HepG2 (cell line): ENCODE results near the gene IQGAP2. TPM values are rescaled to one million over a fixed set of nuclear protein-coding genes. Genes with fewer than 3 reads are reported as not detected.

Source experiments
- ATAC-seq: fragments of 200-7000 bp; cut with Tn5 transposase; 3 replicates; pipeline ENCODE4 v1.9.1; 2020; ENCODE audit warnings: mild to moderate bottlenecking, moderate library complexity
- BruUV-seq: library from RNA; stranded (reverse); fragments of 400-500 nt; replicated peaks from 2 replicates; lab custom pipeline; 2021; lab: Mats Ljungman, UMichigan
- CTCF ChIA-PET: fragments of 300-600 bp; formaldehyde crosslinking; extraction: SDS; loops from one replicate; lab custom pipeline; 2021; ENCODE audit warnings: low total read pairs, inconsistent platforms, low intra/inter-chr PET ratio; lab: Yijun Ruan, JAX
- POLR2A ChIA-PET: fragments of 350-600 bp; sonication (Branson Sonifier 250); formaldehyde crosslinking; loops from one replicate; lab custom pipeline; 2020; ENCODE audit warnings: antibody characterized with exemption, inconsistent platforms; lab: Yijun Ruan, JAX
- DNase-seq: peaks from one replicate; pipeline ENCODE4 v3.0.0-alpha.2; 2015; ENCODE audit warnings: low spot score
- FAIRE-seq: peaks from 3 replicates; lab custom pipeline; 2011; peaks lifted over from hg19 to GRCh38; lab: Jason Lieb, UNC
- H2AFZ ChIP-seq: one replicate; pipeline ENCODE4 v1.6.1; 2011; ENCODE audit warnings: low read length, inconsistent platforms
- H3K27ac ChIP-seq: fragments of 300-600 bp; 3 replicates; pipeline ENCODE4 v1.8.0; 2011; ENCODE audit warnings: mixed run types, mild to moderate bottlenecking, mixed read lengths, low read length, inconsistent platforms; ENCODE audit not compliant: insufficient read depth; ENCODE audit errors: extremely low read length
- H3K27me3 ChIP-seq, 2 experiments: fragments of 200-600 bp in 1 of 2; 2 replicates in 1 of 2; 3 replicates in 1 of 2; pipeline versions ENCODE4 v1.6.0 to v1.8.0; 2011; ENCODE audit warnings: low read length in 2 of 2, mild to moderate bottlenecking in 2 of 2, moderate library complexity in 2 of 2, inconsistent platforms in 1 of 2; ENCODE audit not compliant: insufficient read depth in 2 of 2, control insufficient read depth in 1 of 2
- H3K36me3 ChIP-seq, 2 experiments: fragments of 200-600 bp in 1 of 2; replicated peaks in 1 of 2; 2 replicates in 1 of 2; 3 replicates in 1 of 2; pipeline versions ENCODE4 v1.5.1 to v1.8.0; 2011; ENCODE audit warnings: low read length in 2 of 2, inconsistent platforms in 1 of 2; ENCODE audit not compliant: insufficient read depth in 2 of 2, control insufficient read depth in 1 of 2
- H3K4me1 ChIP-seq: 2 replicates; pipeline ENCODE4 v1.5.1; 2012; ENCODE audit warnings: low read length, inconsistent platforms; ENCODE audit not compliant: insufficient read depth
- H3K4me2 ChIP-seq: 2 replicates; pipeline ENCODE4 v1.6.0; 2011; ENCODE audit warnings: low read depth, low read length, inconsistent platforms
- H3K4me3 ChIP-seq, 3 experiments: fragments of 200-600 bp in 1 of 3; sonication (generic), shearing (Covaris generic) in 1 of 3; replicated peaks in 1 of 3; 2 replicates each; pipeline ENCODE4 v1.5.1; 2011 to 2016; ENCODE audit warnings: low read length in 3 of 3, inconsistent platforms in 2 of 3, low read depth in 2 of 3, mild to moderate bottlenecking in 2 of 3, control low read depth in 1 of 3, mixed read lengths in 1 of 3; ENCODE audit not compliant: insufficient read depth in 1 of 3
- H3K79me2 ChIP-seq: one replicate; pipeline ENCODE4 v1.6.1; 2011; ENCODE audit warnings: low read length, inconsistent platforms; ENCODE audit not compliant: insufficient read depth
- H3K9ac ChIP-seq: 2 replicates; pipeline ENCODE4 v1.6.0; 2011; ENCODE audit warnings: mild to moderate bottlenecking, low read depth, low read length, inconsistent platforms; ENCODE audit not compliant: insufficient read depth
- H3K9me3 ChIP-seq: 2 replicates; pipeline ENCODE4 v1.5.1; 2012; ENCODE audit warnings: mild to moderate bottlenecking, low read length
- H4K20me1 ChIP-seq: 2 replicates; pipeline ENCODE4 v1.6.0; 2011; ENCODE audit warnings: inconsistent platforms, mild to moderate bottlenecking, low read length, moderate library complexity; ENCODE audit not compliant: insufficient read depth
- CCAR2 ChIP-seq: fragments of 200-400 bp; formaldehyde crosslinking; optimal IDR thresholded peaks from 2 replicates; pipeline ENCODE3; 2018; ENCODE audit warnings: low read depth, mild to moderate bottlenecking, low read length, moderate library complexity
- MTA1 ChIP-seq: sonication (generic); formaldehyde crosslinking; IDR thresholded peaks from 2 replicates; pipeline ENCODE4 v1.4.0; 2020; ENCODE audit warnings: missing genetic modification reagents, mild to moderate bottlenecking, borderline replicate concordance
- ZMYM3 ChIP-seq: sonication (generic); formaldehyde crosslinking; IDR thresholded peaks from 2 replicates; pipeline ENCODE4 v1.5.1; 2020; ENCODE audit warnings: mild to moderate bottlenecking, missing genetic modification reagents
- ZNF274 ChIP-seq: sonication (generic); formaldehyde crosslinking; IDR thresholded peaks from 2 replicates; pipeline ENCODE4 v1.5.1; 2020; ENCODE audit warnings: mild to moderate bottlenecking, missing genetic modification reagents
- ZNF564 ChIP-seq: sonication (generic); formaldehyde crosslinking; IDR thresholded peaks from 2 replicates; pipeline ENCODE4 v1.8.1; 2023; ENCODE audit warnings: mild to moderate bottlenecking, missing genetic modification reagents
- ZNF629 ChIP-seq: sonication (generic); formaldehyde crosslinking; conservative IDR thresholded peaks from 2 replicates; pipeline ENCODE4 v1.5.0; 2020; ENCODE audit warnings: missing genetic modification reagents
- ZNF780A ChIP-seq: sonication (generic); formaldehyde crosslinking; IDR thresholded peaks from 2 replicates; pipeline ENCODE4 v1.8.0; 2022; ENCODE audit warnings: mild to moderate bottlenecking, missing genetic modification reagents, moderate library complexity
- ZZZ3 ChIP-seq: sonication (generic); formaldehyde crosslinking; IDR thresholded peaks from 2 replicates; pipeline ENCODE4 v1.4.0; 2020; ENCODE audit warnings: missing genetic modification reagents, mild to moderate bottlenecking, borderline replicate concordance
- WGBS: methylation state at CpG from one replicate; pipeline ENCODE4 v1.1.6; 2017; ENCODE audit warnings: low lambda C conversion rate; 5-methylcytosine and 5-hydroxymethylcytosine counted together
- in situ Hi-C: cut with HindIII; loops from 2 replicates; pipeline ENCODE4 v1.10.0; 2017; ENCODE audit warnings: low pct_unique_long_range_greater_than_20kb; ENCODE audit not compliant: extremely low pct_ligation_motif_present
- intact Hi-C: fragments of 100-400 bp; cut with micrococcal nuclease; formaldehyde crosslinking; loops from one replicate; pipeline ENCODE4 v1.10.0; 2022; ENCODE audit not compliant: unreplicated experiment
- polyA plus RNA-seq, 8 experiments: library from polyadenylated mRNA; depleted of rRNA in 3 of 8; stranded (reverse) in 7 of 8; unstranded in 1 of 8; fragments of >200 nt; fragmentation: Illumina TruSeq in 4 of 8; extraction: Trizol in 4 of 8; gene quantifications; 2 replicates each; pipeline versions ENCODE4 v1.2.1 to v1.2.3, GENCODE V29; 2011 to 2016; ENCODE audit warnings: low read depth in 4 of 8, missing spikeins in 1 of 8, mixed read lengths in 1 of 8; ENCODE audit not compliant: insufficient read depth in 1 of 8
- total RNA-seq, 5 experiments: library from RNA; depleted of rRNA; stranded (reverse); fragments of >200 nt; fragmentation: Illumina TruSeq; extraction: Trizol; gene quantifications; 2 replicates each; pipeline ENCODE4 v1.2.3, GENCODE V29; 2016; ENCODE audit warnings: low read depth in 1 of 5
- TF ChIP-seq, protein P1 (sequence below): sonication (generic); formaldehyde crosslinking; IDR thresholded peaks from 2 replicates; pipeline ENCODE4 v1.8.0; 2022; ENCODE audit warnings: low read depth, missing genetic modification reagents
- TF ChIP-seq, protein P2 (sequence below): sonication (generic); formaldehyde crosslinking; IDR thresholded peaks from 2 replicates; pipeline ENCODE4 v1.4.0; 2020; ENCODE audit warnings: missing genetic modification reagents
- TF ChIP-seq, protein P3 (sequence below): sonication (generic); formaldehyde crosslinking; IDR thresholded peaks from 2 replicates; pipeline ENCODE4 v1.4.0; 2020; ENCODE audit warnings: missing genetic modification reagents
- TF ChIP-seq, protein P4 (sequence below): sonication (generic); formaldehyde crosslinking; IDR thresholded peaks from 2 replicates; pipeline ENCODE4 v1.4.0; 2020; ENCODE audit warnings: mild to moderate bottlenecking, missing genetic modification reagents
- TF ChIP-seq, protein P5 (sequence below): sonication (generic); formaldehyde crosslinking; IDR thresholded peaks from 2 replicates; pipeline ENCODE4 v1.5.1; 2020; ENCODE audit warnings: missing genetic modification reagents, mild to moderate bottlenecking, borderline replicate concordance

IQGAP2 gene
- total and polyA plus RNA-seq, 2 of the 13 experiments (the other 11 are each of a cell fraction or from before 2014, with no cell fraction given): 35.2 to 83.3 TPM

DNA sequence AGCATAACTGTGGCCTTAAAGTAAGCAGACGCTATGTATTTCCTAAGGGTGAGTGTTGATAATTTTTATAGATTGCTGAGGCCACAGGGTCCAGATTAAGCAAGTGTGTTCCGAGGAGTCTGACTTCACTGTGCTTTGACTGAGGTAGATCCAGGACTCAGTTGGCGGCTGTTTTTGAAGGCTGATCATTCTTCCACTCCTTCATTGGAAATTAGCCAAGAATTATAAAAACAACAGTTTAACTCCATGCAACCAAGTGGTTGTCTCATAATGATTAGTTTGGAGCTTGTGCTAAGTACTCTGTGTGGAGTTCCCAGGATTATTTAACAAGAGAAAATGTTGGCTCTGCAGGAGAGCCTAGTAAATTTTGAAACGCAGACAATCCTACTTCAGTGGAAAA lies 19.1 kb downstream of the IQGAP2 start:
- no TSS peak for BruUV-seq
- POLR2A ChIA-PET: no interaction called here
- in situ Hi-C loops (no loop called here), intact Hi-C loops (loop anchor here (1.0 kb wide), 1 partner anchor 8 kb away; no protein-coding TSS in a partner anchor)
- Histone ChIP-seq H3K4me2 (no peak overlapping the region), H3K9ac (no peak overlapping the region), H3K27ac (peak overlapping the region; percentile 44), H3K79me2 (peaks cover 68% of the 10 kb centered on the region), H3K27me3 (no peaks in the 10 kb centered on the region), H3K9me3 (no peaks in the 10 kb centered on the region), H3K4me1 (peaks cover 23% of the 10 kb centered on the region), H3K4me3 (no peak overlapping the region), H4K20me1 (peaks cover 10% of the 10 kb centered on the region; the same call in 1 of the 2 replicates), H2AFZ (no peak overlapping the region), H3K36me3 (peaks cover 0 to 11% of the 10 kb centered on the region in 2 experiments; a peak in 4 of 5 replicates)
- peak; percentile 49; the same call in 2 of the 3 replicates for ATAC-seq
- no peak for TF ChIP-seq ZNF564 (CRISPR knock-in tag)
- TF ChIP-seq, protein P1, sequence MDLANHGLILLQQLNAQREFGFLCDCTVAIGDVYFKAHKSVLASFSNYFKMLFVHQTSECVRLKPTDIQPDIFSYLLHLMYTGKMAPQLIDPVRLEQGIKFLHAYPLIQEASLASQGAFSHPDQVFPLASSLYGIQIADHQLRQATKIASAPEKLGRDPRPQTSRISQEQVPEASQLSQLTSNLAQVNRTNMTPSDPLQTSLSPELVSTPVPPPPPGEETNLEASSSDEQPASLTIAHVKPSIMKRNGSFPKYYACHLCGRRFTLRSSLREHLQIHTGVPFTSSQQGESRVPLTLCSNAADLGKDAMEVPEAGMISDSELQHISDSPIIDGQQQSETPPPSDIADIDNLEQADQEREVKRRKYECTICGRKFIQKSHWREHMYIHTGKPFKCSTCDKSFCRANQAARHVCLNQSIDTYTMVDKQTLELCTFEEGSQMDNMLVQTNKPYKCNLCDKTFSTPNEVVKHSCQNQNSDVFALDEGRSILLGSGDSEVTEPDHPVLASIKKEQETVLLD (CRISPR knock-in tag): no peak
- TF ChIP-seq, protein P2, sequence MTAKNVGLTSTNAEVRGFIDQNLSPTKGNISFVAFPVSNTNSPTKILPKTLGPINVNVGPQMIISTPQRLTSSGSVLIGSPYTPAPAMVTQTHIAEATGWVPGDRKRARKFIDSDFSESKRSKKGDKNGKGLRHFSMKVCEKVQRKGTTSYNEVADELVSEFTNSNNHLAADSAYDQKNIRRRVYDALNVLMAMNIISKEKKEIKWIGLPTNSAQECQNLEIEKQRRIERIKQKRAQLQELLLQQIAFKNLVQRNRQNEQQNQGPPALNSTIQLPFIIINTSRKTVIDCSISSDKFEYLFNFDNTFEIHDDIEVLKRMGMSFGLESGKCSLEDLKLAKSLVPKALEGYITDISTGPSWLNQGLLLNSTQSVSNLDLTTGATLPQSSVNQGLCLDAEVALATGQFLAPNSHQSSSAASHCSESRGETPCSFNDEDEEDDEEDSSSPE (CRISPR knock-in tag): no peak
- TF ChIP-seq, protein P3, sequence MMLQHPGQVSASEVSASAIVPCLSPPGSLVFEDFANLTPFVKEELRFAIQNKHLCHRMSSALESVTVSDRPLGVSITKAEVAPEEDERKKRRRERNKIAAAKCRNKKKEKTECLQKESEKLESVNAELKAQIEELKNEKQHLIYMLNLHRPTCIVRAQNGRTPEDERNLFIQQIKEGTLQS (CRISPR knock-in tag): no peak
- FAIRE-seq: no peak
- 64% methylated on average over 4 of the region's 4 CpGs for WGBS
- DNase-seq: no peak
- CTCF ChIA-PET: no interaction called here

DNA sequence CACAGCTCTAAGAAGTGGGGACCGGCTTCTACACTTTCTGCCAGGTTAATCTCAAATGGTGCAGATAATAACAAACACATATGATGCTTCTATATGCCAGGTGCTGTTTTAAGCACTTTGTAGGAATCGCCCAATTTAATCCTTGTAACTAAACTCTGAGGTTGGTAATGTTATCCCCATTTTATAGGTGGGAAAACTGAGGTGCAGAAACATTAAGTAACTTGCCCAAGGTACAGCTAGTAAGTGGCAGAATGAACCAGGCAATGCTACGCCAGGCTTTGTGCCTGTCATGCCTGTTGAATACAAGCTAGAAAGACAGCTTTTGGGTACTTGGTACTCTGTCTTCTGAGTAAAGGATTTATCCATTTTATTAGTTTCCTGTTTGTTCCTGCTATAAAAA lies 19.7 kb downstream of the IQGAP2 start:
- TF ChIP-seq MTA1 (no peak), ZMYM3 (CRISPR knock-in tag) (peak; percentile 40; the same call in 1 of the 2 replicates), ZNF629 (CRISPR knock-in tag) (peak; percentile 91), CCAR2 (no peak), ZNF780A (CRISPR knock-in tag) (no peak), ZNF274 (CRISPR knock-in tag) (no peak), ZZZ3 (no peak)
- TF ChIP-seq, protein P4, sequence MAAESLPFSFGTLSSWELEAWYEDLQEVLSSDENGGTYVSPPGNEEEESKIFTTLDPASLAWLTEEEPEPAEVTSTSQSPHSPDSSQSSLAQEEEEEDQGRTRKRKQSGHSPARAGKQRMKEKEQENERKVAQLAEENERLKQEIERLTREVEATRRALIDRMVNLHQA (CRISPR knock-in tag): no peak
- TF ChIP-seq, protein P5, sequence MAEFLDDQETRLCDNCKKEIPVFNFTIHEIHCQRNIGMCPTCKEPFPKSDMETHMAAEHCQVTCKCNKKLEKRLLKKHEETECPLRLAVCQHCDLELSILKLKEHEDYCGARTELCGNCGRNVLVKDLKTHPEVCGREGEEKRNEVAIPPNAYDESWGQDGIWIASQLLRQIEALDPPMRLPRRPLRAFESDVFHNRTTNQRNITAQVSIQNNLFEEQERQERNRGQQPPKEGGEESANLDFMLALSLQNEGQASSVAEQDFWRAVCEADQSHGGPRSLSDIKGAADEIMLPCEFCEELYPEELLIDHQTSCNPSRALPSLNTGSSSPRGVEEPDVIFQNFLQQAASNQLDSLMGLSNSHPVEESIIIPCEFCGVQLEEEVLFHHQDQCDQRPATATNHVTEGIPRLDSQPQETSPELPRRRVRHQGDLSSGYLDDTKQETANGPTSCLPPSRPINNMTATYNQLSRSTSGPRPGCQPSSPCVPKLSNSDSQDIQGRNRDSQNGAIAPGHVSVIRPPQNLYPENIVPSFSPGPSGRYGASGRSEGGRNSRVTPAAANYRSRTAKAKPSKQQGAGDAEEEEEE (CRISPR knock-in tag): no peak
- peaks cover 0 to 11% of the 10 kb centered on the region in 2 experiments; a peak in 4 of 5 replicates for H3K36me3 ChIP-seq
- no peak overlapping the region for H2AFZ ChIP-seq
- no peak overlapping the region for H3K9ac ChIP-seq
- H4K20me1 ChIP-seq: peaks cover 10% of the 10 kb centered on the region; the same call in 1 of the 2 replicates
- POLR2A ChIA-PET: no interaction called here
- FAIRE-seq (no peak), ATAC-seq (no peak), DNase-seq (no peak)
- peak overlapping the region; percentile 40 for H3K27ac ChIP-seq
- H3K9me3 ChIP-seq: no peaks in the 10 kb centered on the region
- peaks cover 70% of the 10 kb centered on the region for H3K79me2 ChIP-seq
- no peaks in the 10 kb centered on the region for H3K27me3 ChIP-seq
- H3K4me1 ChIP-seq: peaks cover 23% of the 10 kb centered on the region
- no peak overlapping the region for H3K4me3 ChIP-seq
- intact Hi-C loops: loop anchor here (1.0 kb wide), 1 partner anchor 8 kb away; no protein-coding TSS in a partner anchor
- CTCF ChIA-PET: no interaction called here
- WGBS: 100% methylated on average over 3 of the region's 3 CpGs
- H3K4me2 ChIP-seq: no peak overlapping the region
- in situ Hi-C loops: no loop called here
- no TSS peak for BruUV-seq
